GM18520 (cell line): ENCODE data around the gene ADD2.
"Not testable (repeated sequence)": the region's sequence is repeated elsewhere in the genome, so short reads cannot be mapped to it uniquely, and the experiment has no call there.

Experiments used
- ATAC-seq: cut with Tn5 transposase; IDR thresholded peaks from one replicate; pipeline ENCODE4 v1.9.1; 2021; ENCODE audit not compliant: unreplicated experiment

ADD2 gene, protein sequence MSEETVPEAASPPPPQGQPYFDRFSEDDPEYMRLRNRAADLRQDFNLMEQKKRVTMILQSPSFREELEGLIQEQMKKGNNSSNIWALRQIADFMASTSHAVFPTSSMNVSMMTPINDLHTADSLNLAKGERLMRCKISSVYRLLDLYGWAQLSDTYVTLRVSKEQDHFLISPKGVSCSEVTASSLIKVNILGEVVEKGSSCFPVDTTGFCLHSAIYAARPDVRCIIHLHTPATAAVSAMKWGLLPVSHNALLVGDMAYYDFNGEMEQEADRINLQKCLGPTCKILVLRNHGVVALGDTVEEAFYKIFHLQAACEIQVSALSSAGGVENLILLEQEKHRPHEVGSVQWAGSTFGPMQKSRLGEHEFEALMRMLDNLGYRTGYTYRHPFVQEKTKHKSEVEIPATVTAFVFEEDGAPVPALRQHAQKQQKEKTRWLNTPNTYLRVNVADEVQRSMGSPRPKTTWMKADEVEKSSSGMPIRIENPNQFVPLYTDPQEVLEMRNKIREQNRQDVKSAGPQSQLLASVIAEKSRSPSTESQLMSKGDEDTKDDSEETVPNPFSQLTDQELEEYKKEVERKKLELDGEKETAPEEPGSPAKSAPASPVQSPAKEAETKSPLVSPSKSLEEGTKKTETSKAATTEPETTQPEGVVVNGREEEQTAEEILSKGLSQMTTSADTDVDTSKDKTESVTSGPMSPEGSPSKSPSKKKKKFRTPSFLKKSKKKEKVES

DNA sequence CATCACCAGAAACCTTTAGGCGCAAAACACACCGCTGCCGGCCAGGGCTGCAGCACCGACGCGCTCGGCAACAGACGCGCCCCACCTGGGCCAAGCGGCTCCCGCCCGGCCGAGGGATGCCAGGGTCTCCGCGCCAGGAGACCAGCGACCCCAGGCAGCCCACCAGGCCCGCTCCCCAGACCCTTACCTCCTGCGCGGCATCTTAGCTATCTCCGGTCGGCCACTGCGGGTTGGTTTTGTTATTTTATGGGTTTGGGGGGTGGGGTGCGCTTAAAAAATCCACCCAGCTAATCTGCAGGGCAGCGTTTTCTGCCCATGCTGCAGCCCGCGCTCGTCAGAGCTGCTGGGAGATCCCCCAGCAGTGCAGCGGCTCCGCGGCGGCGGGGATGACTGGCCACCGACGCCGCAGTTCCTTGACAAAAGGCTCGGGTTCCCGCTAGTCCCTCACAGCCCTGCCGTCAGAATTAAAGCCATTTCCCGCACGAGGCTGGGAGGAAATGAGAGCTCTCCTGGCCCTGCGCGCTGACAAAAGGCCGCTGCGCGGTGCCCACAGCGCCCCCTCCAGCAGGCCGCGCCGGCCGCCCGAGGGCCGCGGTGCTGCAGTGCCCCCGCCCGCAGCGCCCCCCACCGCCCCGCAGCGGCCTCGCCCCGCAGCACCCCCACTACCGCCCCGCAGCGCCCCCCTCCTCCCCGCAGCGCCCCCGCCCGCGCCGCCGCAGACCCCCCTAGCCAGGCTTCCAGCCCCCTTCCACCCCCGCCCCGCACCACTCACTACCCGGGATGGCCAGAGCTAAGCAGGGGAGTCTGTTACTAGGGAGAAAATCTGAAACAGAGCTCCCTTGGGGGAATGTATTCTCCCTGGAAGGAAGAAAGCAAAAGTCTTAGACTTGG is at the start of gene ADD2:
Gene ADD2, minus strand, starts transcription at position 502 of the 891 bp plus-strand sequence. CDS start 61,792 bp downstream, outside the sequence.
- ATAC-seq = no peak

DNA sequence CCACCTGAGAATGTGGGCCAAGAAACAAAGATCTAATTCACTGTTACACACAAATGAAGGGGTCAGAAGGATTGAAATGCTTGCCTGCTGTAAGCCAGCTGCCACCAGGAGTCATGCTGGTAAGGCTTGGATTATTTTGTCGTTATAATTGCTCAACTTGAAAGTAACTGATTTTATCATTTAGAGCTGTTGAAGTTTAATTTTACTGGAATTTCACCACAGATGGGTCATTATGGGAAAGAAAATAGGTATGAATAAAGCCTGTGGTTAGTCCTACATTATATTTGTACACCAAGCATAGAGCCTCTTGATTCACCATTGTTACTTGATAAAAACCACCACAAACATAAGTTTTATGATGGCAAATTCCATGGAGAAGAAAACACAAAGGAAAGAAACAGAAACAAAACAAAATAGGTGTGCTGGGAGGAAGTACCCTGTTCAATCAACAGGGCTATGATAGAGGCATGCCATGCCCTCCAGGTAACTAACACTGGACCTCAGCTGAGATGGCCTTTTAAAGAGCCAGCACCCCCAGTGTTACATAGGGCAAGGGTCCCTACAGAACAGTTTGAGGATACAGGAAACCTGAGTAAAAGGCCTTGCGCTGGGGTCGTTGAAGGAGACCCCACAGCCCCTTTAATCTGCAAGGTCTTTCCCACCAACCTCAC is 49.4 kb upstream of the ADD2 start:
- ATAC-seq = no peak

DNA sequence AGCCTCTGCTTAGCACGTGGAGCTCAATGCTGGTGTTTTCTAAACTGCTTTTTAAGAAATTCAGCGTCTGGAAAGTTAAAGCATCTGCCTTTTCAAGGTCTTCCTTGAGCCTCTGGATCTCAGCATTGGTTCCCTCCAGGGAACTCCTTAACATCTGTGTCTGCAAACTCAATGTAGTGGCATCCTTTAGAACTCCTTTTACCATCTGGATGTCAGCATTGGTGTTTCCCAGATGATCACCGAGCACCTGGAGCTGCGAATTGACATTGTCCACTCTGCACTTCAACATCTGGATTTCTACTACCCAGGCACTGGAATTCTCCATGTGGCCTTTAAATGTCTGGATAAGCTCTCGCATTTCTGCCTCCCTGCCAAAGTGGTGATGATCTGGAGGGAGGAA is 48.7 kb upstream of the ADD2 start:
- ATAC-seq = no peak

DNA sequence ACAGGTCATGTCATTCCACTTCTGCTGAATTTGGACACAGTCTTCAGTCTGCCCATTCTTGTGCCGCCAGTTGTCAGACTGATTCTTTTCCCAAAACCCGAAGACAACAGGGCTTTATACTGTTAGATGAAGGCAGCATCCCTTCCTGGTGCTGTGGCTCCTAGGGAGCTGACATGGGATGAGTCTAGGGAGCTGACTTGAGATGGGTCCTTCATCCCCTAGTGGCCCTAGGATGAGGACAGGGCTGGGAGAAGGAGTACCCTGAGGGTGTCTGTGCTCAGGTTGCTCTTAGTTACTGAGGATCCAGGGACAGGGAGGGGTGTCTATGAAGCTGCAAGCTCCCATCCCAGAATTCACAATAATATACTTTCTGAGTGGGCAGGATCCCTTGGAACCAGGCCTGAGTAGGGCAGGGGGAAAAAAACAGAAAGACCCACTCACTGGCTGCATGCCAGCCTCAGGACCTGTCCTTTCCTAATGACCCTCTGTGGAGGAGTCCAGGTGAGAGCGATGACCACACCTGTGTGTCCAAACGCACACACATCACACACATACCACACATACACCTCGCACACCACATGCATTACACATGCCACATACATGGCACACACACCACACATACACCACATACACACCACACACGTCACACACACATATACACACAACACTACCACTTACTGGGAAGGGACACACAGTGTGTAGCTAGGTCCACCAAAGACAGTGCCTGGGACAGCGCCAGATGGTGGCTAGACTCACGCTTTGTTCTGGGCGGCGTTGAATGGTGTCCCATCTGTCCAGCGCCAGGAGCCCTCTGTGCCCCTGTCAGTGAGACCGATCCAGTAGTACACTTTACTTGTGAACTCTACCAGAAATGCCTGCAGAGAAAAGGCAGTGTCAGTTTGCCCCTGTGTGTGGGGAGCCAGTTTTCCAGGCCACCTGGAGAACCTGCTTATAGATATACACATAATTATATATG is 41.3 kb upstream of the ADD2 start:
- no peak for ATAC-seq

DNA sequence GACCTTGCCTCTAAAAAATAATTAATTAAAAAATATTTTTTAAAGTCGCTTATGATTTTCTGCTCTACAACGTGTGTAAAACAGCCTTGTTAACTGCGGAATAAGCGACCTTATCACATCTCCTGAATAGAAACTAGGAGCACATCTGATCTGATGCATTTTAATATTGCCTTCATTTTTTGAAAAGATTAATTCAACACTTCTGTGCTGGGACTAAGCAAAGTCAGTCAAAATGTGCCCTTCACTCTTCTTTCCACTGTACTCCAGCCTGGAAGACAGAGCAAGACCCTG is 39.8 kb upstream of the ADD2 start:
- ATAC-seq = no peak

DNA sequence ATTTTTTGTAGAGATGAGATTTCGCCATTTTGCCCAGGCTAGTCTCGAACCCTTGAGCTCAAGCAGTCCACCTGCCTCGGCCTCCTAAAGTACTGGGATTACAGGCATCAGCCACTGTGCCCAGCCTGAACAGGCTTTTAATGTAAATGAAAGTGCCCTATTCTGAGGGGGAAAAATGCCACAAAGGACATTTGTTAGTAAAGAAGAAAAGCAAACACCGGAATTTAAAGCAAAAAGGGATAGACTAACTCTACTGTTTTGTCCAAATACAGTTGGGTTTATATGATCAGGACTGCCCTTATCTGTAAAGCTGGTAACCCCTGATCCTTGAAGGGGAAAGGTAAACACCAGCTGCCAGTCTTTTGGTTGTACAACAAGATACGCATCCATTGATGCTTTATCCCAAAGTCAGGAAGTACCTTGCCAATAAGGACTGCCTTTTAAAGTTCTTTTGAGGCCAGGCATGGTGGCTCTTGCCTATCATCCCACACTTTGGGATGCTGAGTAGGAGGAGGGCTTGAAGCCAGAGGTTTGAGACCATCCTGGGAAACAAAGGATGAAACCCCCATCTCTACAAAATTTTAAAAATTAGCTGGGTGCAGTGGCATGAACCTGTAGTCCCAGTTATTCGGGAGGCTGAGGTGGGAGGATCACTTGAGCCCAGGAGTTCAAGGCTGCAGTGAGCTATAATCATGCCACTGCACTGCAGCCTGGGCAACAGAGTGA is 39.3 kb upstream of the ADD2 start:
- ATAC-seq = no peak

DNA sequence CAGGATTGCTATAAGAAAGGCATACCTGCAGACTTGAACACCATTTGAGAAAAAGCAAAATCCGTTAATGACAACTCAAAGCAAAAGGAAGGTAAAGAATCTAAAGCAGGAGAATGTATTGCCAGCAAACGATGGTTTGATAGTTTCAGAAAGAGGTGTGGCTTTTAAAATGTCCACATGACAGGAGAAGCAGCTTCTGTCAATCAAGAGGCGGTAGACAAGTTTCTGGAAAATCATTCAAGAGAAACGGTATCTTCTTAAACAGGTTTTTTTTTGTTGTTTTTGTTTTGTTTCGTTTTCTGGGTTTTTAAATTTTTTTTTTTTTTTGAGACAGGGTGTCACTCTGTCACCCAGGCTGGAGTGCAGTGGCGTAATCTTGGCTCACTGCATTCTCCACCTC is 38.6 kb upstream of the ADD2 start:
- no peak for ATAC-seq

DNA sequence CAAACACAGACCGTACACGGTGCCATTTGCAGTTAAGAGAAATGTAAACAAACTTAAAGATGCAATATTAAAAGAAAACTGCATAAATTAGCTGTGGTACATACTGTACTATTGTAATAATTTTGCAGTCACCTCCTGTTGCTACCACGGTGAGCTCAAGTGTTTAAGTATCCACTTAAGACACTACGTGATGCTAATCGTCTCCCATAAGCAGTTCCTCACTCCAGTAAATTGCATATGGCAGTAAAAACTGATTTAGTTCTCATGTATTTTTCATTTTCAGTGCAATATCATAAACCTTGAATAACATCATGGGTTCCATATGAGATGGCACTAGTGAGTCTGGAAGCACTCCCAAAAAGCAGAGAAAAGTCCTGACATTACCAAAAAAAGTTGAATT is 38.0 kb upstream of the ADD2 start:
- ATAC-seq = no peak

DNA sequence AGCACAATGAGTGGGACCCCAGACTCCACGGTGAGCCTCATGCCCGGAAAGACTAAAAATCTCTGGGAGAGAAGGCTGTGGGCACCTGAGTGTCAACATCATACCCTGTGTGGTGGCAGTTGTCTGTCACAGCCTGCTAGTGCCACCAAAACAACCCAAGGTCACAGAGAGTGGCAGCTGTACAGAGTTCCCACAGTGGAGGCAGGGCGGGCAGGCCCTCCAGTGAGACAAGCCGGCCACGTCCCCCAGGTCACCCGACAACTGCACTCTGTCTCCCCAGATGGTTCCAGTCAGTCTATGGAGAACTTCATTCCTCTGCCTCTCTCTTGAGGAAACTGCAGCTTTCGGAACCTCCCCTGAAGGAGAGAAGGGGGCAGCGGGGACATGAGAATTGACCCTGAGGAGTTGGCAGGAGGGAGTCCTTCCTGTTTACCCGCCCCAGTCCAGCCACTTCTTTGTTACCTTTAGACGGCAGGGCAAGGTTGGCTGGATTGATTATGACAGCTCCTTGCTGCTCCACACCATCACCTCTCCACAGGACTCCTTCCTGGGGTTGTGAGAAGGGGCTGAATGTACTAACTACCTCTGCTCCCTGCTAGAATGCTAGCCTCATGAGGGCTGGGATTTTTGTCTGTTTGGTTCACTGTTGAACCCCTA is 33.7 kb upstream of the ADD2 start:
- ATAC-seq = no peak

DNA sequence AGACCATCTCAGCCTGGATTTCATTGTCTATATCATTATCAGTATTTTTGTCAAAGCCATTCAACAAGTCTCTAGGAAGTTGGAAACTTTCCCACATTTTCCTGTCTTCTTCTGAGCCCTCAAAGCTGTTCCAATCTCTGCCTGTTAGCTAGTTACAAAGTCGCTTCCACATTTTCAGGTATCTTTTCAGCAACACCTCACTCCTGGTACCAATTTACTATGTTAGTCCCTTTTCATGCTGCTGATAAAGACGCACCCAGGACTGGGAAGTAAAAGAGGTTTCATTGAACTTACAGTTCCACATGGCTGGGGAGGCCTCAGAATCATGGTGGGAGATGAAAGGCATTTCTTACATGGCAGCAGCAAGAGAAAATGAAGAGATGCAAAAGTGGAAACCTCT is 31.7 kb upstream of the ADD2 start:
- no peak for ATAC-seq

DNA sequence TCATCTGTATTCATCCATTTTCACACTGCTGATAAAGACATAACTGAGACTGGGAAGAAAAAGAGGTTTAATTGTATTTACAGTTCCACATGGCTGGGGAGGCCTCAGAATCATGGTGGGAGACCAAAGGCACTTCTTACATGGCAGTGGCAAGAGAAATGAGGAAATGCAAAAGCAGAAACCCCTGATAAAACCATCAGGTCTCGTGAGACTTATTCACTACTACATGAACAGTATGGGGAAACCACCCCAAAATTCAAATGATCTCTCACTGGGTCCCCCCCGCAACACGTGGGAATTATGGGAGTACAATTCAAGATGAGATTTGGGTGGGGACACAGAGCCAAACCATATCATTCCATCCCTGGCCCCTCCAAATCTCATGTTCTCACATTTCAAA is 30.0 kb upstream of the ADD2 start:
- ATAC-seq = not testable (repeated sequence)

DNA sequence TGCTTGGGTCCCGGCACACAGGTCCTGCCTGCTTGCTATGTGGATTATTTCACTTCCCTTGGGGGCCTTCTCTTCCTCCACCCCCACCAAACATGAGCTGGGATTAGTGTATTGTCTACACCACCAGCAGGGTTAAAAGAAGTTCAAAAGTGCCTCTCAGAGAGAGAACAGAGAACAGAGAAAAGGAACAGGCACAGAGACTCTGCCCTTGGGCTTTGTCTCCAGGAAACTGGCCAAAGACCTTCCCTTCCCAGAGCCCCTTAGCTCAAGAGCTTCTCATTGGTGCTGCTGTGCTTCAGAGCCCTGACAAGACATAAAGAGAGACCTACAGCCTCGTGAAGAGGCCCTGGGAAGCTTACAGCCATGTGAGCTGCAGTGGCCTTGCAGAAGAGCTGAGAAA is 29.5 kb upstream of the ADD2 start:
- no peak for ATAC-seq

DNA sequence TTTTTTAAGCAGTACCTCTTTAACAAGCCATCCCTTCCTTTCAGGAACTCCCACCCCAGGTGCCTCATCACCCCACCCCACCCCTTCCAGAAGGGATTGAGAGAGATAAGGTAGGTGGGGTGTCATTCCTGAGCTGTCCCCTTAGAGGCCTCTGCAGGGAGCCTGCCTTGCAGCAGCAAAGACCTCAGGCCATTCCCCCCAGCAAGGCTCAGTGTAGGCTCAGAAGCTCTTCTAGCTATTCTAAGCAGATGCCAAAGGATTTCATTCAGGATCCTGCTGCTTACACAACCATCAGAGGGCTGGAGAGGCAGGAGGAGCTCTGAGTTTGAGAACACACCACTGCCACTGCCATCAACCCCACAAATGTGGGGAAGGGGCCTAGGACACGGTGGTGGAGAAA is 28.3 kb upstream of the ADD2 start:
- no peak for ATAC-seq

DNA sequence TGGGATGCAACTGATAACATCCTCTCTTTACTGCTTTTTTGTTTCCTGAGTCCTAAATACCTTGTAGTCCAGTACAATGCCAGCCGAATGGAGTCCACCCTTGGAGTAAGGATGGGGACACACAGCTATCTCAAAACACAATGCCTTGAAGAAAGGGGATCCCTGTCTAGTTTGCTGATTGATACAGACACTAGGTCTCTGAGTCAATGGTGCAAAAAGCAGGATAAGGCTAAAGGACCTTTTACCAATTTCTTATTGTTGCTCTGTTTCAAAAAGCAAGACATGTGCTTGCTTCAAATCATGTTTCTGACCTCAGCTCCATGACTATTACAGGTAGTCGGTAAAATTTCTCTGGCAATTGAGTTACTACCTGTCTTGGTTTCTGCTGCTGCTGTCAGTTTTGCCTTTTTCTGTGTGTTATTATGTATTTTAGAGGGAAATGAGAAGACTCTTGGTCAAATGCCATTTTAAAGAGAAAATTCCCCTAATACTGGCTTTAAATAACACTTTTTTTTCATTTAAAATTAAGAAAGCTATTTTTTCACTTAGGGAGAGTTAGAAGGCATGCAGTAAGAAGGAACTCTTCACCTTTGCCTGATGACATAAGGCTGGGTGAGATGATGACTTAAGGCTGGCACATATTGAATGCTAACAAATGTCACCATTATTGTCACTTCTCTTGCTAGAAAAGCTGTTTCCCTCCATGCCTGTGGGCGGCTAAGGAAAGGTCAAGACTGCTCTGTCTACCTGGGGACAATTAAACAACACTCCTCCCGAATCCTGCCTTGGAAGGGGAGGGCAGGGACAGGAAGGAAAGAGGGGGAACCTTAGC is 27.4 kb upstream of the ADD2 start:
- ATAC-seq = no peak

DNA sequence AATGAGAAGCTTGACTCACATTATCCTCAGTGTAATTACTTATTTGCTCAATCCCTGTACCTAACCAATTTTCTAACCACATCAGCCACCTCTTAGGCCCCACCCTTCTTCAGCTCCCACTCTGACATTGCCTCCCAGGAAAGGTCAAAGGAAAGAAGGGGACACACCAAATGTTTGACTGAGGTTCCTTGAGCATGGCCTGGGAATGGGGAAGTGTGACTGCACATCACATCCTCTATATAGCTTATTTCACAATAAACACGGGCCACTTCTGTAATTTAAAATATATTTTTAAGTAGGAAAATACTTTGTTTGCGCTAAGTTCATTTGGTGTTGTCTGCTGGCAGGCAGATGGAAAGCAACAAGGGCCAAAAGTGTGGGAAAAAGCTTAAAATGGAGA is 25.4 kb upstream of the ADD2 start:
- ATAC-seq = no peak

DNA sequence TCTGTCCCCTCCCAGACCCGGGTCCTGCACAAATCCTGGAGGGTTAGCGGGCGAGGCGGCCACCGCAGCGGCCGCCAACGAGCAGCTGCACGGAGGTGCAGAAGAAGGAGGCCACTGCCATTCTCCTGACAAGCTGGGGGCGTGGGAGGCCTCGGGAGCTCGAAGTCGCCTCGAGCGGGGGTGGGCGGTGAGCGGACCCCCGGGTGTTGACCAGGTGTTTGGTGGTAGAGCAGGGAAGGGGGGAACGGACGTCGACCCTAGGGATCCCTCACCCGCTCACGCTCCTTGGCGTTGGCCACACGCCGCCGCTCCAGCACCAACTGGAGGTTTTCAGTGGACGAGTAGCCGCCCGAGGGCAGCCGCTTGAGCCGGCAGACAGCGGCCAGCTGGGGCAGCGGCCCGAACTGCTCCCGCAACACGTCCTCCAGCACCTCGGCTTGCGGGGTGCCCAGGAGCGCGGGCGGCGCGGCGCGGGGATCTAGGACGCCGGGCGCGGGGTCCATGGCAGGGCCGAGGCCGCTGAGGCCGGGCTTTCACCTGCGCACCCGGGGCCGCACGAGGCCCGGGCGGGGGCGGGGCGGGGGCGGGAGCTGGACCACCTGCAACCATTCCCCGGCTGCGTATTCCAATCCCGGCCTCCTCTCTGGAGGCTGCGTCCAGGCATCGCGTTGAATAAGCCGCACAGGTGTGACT is 22.3 kb upstream of the ADD2 start, which contains the start of gene FIGLA:
Gene FIGLA, minus strand, starts transcription at position 508 of the 693 bp plus-strand sequence. Its CDS starts 5 bp downstream, at position 503.
- ATAC-seq = no peak
